ENCODE data around the gene GRK5.

DNA sequence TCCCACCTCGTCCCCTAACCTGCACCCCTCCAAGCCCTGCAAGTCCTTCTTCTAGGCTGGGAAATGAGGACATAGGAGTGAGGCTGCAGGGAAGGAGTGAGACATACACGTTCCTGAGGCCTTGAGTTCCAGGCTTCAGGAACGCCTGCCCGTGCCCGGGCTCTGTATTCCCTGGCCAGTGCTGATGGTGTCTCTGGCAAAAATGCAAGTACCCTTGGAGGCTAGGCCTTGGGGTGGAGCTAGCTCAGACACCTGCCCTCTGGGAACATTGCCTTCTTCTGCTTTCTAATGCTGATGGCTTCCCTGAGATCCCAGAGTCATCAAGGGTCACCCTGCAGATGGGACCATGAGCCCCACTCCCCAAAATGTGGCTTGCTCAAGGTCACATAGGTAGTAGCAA, 76.0 kb downstream of the GRK5 start:
- TF ChIP-seq CTCF (conservative IDR thresholded peaks at IDR 0.05 in 1 of 2, IDR thresholded peaks at IDR 0.05 in 1 of 2; ENCODE audit: extremely low read depth in 1 of 2, insufficient read depth in 1 of 2, low read depth in 1 of 2, low read length in 2 of 2) (no peak), EZH2 (IDR thresholded peaks at IDR 0.05; ENCODE audit: borderline replicate concordance, low read length) (no peak)

Data from mammary epithelial cell (primary cell).